GM18499 (cell line): Measurements from ENCODE around the gene MLN.
"Not testable (repeated sequence)": the region's sequence is repeated elsewhere in the genome, so short reads cannot be mapped to it uniquely, and the experiment has no call there.

Experiments
- ATAC-seq: cut with Tn5 transposase; IDR thresholded peaks from one replicate; pipeline ENCODE4 v1.9.1; 2021; ENCODE audit warnings: moderate number of reproducible peaks; ENCODE audit not compliant: insufficient read depth, unreplicated experiment

MLN gene

DNA sequence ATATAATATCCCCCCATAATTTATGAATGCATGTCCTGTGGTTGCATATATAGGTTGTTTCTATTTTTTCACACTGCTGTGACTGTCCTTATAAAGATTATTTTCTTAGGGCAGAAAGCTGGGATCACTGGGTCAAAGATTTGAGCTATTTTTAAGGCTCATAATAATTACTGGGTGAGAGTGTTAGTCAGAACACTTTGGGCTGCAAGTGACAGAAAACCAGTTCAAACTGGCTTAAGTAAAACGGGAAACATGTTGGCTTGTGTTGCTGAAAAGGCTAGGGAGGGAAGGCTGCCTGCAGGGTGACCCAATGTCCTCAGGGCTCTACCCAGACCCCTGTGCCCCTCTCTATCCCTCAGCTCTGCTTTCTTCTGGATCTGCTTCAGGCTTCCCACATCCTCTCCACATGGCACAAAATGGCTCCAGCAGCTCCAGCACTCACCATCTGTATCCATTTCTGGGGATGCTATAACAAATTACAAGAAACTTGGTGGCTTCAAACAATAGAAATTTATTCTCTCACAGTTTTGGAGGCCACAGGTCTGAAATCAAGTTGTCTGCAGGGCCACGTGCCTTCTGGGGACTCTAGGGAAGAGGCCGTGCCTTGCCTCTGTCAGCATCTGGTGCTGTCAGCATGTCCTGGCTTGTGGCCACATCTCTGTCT is 33.1 kb upstream of the MLN start:
- no peak for ATAC-seq

DNA sequence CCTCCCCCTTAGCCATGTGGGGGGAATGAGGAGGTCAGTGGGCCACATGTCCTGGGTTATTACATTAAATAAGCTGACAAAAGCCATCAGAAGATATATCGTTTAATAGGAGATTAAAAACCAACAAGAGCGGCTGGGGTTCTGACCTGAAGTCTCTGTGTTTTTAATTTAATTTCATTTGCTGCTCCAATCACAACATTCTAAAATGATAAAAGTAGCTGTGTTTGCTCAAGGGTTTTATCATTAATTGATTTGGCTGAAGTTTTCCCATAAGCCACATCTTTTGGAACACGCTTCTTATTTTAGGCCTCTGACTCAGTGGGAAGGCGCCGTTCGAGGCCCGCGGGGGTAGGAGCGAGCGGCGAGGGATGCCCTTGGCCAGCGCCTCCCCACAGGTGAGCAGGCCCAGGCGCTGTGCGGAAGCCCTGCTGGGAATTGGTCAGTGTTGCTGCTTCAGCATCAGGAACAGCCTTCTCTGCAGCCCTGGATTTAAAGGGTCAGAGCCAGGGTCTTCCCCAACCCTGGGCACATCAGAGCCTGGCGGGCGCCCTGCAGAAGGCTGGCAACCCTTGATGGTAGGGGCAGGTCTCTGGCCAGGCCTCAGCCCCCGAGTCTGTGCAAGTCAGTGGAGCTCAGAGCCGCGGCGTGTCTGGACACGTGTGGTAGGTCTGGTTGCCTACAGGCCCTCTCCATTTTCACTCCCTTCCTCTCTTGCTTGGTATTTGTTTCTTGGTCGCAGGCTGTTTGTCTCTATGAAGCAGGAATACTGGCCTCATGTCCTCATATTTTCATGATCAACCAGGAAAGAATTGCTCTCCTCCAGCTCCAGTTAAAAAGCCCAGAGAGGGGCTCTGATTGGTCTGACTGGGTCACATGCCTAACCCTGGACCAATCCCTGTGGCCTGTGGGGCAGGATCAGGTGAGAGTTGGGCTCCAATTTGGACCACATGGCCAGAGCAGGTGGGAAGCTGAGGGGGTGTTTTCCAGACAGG is 30.9 kb upstream of the MLN start:
- ATAC-seq = no peak

DNA sequence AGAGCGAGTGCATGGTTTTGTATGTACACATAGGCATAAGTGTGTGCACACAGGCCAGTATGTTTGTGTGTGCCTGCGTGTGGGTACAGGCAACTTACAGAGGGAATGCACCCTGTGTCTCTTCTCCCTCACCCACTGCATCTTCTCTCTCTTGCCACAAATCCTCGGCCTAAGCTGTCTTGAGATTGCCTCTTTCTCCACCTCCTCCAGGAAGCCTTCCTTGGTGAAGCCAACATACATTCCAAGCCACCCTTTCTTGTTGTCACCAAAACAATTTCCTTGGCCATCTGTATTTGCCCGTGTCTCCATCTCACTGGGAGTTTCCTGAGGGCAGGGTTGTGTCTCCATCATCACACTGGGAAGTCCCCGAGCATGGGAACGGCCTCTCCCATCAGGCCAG is 29.8 kb upstream of the MLN start:
- no peak for ATAC-seq

DNA sequence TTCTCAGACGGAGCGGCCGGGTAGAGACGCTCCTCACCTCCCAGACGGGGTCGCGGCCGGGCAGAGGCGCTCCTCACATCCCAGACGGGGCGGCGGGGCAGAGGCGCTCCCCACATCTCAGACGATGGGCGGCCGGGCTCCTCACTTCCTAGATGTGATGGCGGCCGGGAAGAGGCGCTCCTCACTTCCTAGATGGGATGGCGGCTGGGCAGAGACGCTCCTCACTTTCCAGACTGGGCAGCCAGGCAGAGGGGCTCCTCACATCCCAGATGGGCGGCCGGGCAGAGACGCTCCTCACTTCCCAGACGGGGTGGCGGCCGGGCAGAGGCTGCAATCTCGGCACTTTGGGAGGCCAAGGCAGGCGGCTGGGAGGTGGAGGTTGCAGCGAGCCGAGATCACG is 29.0 kb upstream of the MLN start:
- ATAC-seq = not testable (repeated sequence)

DNA sequence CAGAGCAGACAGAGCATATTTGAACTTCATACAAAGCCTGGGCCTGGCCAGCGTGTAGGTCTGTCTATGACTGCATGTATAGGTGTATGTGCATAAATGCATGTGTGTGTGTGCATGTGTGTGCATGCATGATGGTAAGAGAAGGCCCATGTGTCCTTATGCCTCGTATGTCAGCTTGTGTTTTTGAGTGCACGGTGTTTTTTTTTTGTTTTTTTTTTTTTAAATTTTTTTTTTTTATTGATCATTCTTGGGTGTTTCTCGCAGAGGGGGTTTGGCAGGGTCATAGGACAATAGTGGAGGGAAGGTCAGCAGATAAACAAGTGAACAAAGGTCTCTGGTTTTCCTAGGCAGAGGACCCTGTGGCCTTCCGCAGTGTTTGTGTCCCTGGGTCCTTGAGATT is 27.9 kb upstream of the MLN start:
- ATAC-seq = not testable (repeated sequence)

DNA sequence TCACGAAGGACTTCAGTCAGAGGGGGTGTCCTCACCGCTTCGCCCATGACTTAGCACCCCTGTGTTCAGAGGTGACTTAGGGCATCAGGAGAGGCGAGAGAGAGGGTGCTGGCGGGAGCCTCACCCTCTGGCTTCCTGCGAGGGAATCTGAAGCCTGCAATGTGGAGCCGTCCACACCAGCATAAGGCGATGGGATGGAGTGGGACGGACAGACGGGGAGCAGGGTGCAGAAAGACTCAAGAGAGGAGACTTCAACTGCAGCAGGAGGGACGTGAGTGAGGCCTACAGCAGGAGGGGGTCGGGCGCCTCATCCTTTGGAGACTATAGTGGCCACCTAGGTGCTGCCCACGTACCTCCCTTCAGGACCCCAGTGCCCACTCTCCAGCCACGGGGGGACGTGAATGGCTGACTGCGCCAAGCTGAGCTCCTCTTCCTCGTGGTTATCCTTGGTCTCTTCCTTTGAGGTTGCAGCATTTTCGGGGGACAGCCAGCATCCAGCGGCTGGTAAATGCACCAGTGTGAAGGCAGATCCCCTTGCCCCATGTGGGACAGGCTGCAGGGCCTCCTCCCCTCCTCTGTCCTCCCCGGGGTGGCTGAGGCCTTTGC is 26.9 kb upstream of the MLN start:
- ATAC-seq = no peak

DNA sequence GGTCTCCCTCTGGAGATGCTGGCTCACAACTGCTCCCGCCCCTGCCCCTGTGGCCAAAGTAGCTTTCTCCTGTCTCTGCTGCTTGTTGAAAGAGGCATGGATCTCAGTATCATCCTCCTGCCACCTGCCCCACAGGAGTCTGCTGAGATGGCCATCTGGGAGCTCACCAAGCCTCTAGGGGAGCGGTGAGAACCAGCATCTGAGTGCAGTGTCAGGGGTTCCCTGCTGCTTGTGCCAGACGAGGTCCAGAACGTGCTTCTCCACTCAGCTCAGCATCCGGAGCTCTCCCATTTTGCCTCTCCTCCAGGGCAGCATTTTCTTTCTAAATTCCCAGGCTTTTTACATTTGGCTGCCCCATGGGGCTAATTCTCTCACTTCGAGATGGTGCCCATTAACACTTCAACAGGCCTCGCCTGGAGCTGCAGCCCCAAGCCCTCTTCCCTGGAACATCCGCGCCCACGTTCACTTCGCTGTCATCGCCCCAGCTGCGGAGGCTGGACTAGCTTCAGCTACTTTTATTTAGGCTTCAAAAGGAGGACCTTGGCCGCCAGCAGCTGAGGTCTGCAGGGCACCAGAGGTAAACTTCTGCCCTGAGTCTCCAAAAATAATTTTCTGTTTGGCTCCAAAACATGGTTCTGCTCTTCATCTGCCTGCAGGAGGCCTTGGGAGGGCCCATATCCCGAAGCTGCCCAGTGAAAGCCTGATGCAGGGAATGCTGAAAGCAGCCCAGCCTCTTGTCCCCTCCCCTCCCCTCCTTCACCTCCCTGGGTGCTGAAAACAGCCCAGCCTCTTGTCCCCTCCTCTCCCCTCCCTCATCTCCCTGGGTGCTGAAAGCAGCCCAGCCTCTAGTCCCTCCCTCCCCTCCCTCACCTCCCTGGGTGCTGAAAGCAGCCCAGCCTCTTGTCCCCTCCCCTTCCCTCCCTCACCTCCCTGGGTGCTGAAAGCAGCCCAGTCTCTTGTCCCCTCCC is 25.2 kb upstream of the MLN start:
- no peak for ATAC-seq

DNA sequence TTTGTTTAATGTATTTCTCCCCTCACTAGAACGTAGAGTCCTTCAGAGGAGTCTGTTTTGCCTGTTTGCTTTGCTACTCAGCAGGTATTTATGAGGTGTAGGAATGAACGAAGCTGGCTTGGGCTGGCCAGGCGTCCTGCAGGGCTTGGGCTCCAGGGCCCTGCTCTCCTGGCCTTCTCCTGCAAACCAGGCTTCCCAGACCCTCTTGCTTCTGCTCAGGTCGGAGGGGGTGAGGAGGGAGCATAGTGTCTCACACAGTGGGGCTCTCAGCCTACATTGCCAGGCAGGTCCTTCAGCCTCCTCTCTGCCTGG is 24.6 kb upstream of the MLN start:
- no peak for ATAC-seq

DNA sequence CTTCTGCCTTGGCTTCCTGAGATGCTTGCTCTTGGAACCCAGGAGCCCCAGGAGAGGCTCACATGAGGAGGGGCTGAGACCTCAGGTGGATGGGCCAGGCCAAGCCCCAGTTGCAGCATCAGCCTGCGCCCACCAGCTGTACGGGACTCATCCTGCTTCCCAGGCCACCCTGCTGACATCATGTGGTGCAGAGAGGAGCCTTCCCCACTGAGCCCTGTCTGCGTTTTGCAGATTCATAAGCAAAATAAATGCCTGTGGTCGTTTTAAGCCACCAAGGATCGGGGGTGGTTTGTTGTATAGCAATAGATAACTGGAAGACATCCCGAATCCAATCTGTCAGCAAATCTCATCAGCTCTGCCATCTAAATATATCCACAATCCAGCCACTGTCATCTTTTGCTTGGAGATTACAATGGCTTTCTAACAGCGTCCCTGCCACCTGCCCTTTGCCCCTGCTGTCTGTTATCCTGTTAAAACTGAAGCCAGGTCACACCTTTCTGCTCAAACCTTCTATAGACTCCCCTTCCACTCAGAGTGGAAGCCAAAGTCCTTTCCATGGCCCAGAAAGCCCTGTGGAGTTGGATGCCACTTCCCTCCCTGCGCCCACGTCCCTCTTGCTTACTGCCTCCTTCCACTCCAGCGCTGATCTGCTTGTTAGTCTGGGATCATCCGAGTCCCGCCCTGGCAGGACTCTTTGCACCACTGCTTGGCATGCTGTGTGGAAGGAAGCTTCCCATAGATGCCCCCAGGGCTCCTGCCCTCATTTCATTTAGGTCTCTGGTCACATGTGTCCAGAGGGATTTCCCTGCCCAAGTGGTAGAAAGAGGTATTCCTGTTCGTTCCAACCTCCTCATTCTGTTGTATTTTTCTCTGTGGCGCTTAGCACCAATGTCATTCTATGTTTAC is 24.0 kb upstream of the MLN start:
- no peak for ATAC-seq

DNA sequence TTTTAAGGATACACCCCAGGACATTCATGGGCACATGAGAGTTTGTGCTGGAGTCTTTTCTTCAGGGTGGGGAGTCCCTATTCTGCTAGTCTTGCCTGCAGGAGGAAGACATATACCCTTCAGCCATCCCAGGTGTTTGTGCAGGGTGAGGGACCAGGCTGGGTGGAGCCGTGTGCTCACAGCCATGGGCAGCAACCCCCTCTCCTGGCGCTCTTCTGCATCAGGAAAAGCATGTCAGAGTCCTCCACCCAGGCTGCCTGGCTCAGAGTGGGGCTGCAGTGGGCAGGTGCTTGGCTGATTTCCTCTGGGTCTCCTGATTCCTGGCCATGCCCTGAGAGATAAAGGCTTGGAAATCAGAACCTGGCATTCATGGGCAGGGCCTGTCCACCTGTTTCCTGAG is 22.7 kb upstream of the MLN start:
- ATAC-seq = no peak

DNA sequence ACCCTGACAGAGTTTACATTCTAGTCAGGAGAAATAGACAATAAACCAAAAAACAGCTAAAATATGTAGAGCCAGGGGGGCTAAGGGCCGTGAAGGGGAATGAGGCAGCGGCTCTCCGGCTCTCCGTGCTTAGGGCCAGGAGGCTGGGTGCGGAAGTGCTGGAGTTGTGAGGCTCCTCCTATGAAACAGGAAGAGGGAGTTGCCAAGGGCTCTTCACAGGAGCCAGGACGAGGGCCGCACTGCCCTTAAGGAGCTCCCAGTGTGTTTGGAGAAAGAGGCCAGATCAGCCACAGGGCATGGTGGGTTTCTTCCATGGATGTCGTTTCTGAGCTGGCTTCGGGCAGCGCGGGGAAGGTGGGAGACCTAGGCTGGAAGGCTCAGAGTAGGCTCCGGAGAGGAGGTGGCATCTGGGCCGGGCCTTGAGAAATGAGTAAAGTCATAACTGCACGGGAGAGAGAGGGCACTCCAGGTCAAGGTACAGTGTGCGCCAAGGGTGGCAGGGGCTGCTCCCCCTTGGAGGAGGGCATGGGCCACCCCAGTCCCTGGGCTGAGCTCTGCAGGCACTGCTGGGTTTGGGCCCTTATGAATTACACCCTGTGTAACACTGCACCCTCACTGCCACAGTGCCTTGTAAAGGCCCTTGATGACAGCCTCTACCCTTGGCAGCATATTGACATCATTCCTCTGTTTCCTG is 20.8 kb upstream of the MLN start:
- no peak for ATAC-seq

DNA sequence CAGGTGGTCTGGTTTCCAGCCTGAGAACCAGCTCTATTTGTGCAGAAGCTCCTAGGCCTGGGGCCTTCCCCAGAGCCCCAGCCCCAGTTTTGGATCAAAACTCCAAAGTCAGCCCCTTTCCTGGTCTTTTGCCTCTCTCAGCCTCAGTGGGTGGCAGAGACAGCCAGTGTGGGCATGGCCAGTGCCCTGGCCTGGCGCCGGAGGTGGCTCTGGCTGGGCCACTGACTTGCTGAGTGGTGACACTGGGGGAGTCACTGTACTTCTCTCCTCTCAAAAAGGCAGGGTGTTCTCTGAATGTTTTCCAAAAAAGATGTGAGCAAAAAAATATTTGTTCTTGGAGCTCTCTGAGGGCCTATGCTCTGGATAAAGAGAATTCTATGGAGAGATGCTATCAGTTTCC is 20.0 kb upstream of the MLN start:
- ATAC-seq = no peak

DNA sequence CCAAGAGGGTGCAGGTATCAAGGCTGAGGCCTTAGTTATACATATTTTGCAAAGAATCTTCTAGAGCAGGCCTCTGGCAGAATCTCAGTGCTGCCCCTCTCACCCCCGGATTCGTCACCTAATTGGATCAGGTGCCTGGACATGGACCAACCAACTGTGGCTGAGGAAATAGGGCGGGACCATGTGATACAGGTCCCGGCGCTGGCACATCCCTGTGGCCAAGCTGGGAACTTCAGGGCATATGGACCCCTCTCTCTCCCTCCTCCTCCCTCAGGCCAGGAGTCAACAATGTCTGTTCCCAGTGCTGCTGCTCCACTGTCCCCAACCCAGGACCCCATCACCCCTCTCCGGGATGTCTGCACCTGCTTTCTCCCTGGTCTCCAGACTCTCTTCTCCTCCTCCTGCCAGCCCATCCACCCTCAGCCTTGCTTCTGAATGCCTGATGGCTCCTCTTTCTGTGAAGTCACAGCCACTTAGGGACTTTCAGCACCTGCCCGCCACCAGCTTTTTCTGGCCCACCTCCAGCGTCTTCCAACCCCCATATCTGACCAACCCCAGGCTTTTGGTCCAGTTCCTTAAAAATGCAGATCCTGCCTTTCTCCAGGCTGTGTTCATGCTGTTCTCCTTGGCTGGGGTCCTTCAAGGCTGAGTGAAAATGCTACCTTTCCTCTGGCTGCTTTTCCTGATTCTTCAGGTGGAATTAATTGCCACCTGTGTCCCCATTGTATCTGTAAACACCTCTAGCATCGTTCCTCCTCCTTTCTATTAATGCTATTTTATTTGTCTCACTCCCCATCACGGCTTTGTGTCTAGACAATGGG is 19.0 kb upstream of the MLN start:
- ATAC-seq = no peak

DNA sequence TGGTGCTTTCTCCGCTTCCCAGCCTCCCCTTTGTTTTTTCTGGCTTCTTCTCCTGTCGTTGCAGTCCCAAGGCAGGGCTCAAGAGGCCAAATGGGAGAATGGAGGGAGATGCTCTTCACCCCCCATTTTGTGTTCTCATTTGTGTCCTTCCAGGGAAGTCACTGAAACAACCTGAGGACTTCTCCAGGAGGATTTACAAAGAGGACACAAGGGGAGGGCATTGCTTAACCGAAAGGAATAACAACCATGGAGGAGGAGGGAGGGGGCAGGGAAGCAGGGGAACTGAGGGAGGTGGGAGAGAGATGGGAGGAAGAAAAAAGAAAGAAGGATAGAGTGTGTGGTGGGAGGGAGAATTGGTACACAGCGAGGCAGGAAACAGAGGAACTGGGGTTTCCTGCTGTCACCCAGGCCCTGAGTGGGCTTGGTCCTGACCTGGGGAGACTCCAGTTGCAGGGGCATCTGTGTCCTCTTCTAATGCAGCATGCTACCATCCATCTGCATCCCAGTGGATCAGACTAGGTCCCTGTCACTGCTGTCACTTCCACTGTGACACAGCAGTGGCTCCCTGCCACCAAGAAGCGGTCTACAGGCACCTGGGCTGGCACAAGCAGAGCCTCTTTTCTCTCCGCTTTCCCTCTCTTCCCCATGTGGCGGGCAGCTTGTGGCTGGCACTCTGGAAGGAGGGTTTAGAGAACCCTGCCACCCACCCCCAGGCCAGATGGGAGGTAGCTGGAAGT is 17.1 kb upstream of the MLN start:
- no peak for ATAC-seq

DNA sequence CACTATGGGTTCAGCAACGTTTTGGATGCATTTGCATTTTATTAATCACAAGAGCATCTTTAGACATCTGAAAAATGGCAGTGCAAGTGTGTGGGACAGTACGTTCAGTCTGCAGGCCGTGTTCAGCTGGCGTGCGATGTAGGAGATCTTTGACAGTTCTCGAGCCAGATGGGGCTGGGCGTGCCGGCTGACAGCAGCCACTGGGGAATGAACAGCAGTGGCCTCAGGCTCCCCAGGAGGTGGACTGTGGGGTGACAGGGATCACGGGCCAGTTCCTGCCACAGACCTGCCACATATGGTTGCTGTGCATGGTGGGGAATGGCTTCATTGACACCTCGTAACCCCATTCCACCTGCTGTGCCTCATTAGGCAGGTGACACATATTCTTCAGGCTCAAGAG is 16.4 kb upstream of the MLN start:
- no peak for ATAC-seq

DNA sequence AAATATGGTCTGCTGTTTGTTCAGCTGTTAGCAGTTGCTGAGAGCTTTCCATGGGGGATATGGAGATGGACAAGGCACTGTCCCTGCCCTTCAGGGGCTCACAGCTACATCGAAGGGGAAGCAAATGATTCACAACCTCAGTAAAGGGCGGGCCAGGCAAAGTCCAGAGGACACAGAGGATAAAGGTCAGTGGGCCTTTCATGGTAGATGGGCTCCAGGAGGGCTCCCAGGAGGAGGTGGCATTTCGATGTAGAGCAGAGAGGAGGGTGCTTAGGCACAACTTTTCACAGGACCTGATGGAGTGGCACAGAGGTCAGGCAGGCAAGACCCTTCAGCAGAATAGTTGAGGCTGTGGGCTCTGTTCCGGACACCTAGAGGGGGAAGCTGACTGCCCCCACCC is 15.2 kb upstream of the MLN start:
- ATAC-seq = no peak

DNA sequence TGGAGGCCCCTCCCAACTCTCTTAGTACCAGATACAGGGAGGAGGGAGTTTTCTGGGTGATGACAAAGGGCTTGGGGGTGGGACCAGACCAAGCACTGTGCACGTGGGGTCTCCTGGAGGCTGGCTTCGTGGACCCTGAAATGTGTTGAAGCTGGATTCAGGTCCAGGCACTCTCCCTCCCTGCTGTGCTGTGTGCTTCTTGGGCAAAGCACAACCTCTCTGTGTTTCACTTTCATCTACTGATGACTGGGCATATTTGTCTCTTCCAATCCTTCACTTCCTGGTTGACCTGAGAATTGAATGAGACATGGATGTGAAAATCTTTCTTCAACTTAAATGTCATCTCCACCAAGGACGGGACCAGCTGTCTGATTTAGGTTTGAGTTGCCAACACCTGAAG is 14.5 kb upstream of the MLN start:
- no peak for ATAC-seq
